Heart left ventricle (tissue), 13 donors: ENCODE results near the gene LNPK.

ENCODE experiments used
- POLR2A ChIP-seq, 2 donors: fragments of 450-650 bp; IDR thresholded peaks; one replicate each; pipeline ENCODE4 v1.6.1; 2017; ENCODE audit warnings: antibody characterized with exemption in 2 of 2, mild to moderate bottlenecking in 2 of 2, moderate library complexity in 2 of 2
- TF ChIP-seq, protein P1 (sequence below), 12 donors: fragments of 200-600 bp; sonication (generic) in 4 of 12; IDR thresholded peaks; one replicate each; pipeline versions ENCODE4 v1.5.0 to v1.8.0; 2018 to 2022; ENCODE audit warnings: antibody characterized with exemption in 12 of 12, mild to moderate bottlenecking in 5 of 12
- donor health status: ischemic (EF 13 %, LVEDD 7.1; RV severe dilation, severe dysfunction).
- donor health status: DM: no; HTN: yes; CAD: no.
- donor health status: DM: no; HTN: no; CAD: no.
- donor health status: ischemic (EF 25% LVEDD 6.9; RV normal size, moderate dysfunction).
- donor health status: ischemic (EF 25% LVEDD 5.7; RV mildly dilated, moderate dysfunction).
- donor health status: ischemic (EF 35%, LVEDD 5.7; RV mildly dilated, moderate dysfunction).
- donor health status: nonischemic (EF 11% LVEDD 7.7; RV severe dilation, severe dysfunction).
- donor health status: DM: yes; HTN: yes; CAD: no.
- donor health status: PGD.
- donor health status: ischemic (EF 29% LVEDD 5.4; RV normal size, mild dysfunction).
- donor health status: nonischemic (EF 23%, LVEDD 6.1; RV moderate dilation, normal function).

DNA sequence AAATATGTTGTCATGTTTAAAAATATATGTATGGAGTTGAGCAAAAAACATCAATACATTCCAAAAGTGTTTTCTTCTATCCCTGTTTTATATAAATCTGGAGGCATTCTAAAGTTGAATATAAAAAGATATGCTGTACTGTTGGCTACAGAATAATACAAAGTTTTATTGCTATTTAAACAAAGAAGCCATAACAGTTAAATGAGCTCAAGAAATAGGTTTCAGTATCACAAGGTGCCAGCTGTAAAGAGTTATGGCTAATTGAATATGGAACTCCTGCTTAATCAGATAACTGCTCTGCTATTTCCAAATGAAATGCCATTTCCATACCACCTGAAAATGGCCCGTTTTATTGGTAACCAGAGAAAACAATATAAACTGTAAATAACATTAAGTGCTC is 55.0 kb downstream of the LNPK start:
- TF ChIP-seq, protein P1, sequence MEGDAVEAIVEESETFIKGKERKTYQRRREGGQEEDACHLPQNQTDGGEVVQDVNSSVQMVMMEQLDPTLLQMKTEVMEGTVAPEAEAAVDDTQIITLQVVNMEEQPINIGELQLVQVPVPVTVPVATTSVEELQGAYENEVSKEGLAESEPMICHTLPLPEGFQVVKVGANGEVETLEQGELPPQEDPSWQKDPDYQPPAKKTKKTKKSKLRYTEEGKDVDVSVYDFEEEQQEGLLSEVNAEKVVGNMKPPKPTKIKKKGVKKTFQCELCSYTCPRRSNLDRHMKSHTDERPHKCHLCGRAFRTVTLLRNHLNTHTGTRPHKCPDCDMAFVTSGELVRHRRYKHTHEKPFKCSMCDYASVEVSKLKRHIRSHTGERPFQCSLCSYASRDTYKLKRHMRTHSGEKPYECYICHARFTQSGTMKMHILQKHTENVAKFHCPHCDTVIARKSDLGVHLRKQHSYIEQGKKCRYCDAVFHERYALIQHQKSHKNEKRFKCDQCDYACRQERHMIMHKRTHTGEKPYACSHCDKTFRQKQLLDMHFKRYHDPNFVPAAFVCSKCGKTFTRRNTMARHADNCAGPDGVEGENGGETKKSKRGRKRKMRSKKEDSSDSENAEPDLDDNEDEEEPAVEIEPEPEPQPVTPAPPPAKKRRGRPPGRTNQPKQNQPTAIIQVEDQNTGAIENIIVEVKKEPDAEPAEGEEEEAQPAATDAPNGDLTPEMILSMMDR (IDR thresholded peaks at IDR 0.05) = no peak
- TF ChIP-seq POLR2A (IDR thresholded peaks at IDR 0.05) = no peak
